ENCODE results near the gene HOPX.
"Not testable (repeated sequence)": the region's sequence is repeated elsewhere in the genome, so short reads cannot be mapped to it uniquely, and the experiment has no call there.

HOPX gene

DNA sequence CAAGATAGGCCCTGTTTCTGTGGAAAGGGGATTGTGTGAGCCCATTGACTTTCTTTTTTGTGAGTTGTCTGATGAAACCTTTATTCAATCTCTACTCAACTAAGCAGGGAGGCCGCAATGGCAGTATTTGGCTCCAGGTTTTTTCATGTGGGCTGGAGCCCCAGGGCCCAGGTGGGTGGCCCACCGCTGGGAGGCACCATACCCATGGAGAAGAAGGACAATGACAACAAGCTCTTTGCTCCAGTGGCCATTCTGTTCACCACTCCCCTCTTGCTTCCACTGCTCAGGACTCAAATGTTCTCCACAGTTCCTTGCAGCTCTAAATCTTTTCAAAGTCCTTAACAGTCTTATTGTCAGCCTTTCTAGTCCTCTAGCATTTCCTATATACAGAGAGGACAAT, 54.1 kb downstream of the HOPX start:
- no peak for DNase-seq (ENCODE audit: low read depth in 2 of 2)

GRCh38 chr4:56626420-56626819, 54.7 kb downstream of the HOPX start:
- no peak for DNase-seq (ENCODE audit: low read depth in 2 of 2)

DNA sequence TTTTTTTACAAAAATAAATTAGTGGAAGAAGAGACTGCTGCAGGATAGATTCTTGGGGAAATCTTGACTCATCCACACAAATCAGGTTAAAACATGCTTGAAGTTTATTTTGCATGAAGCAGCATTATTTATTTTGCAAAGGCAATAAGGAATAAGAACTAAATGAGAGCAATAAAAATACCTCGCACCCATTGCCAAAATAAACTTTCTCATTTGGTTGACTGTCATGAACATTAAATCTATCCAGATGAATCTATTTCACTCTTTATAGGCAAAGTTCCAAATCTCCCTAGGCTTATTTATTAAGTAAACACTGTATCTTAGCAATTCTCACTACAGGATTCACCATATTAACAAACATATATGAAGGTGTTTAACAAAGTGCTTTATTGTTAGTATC, 58.9 kb downstream of the HOPX start:
- DNase-seq (ENCODE audit: low read depth in 2 of 2) = no peak

- DNase-seq (ENCODE audit: low read depth in 2 of 2) = no peak
Measured at GRCh38 chr4:56619816-56620215, 61.3 kb downstream of the HOPX start.

GRCh38 chr4:56619160-56619559, 61.9 kb downstream of the HOPX start:
- DNase-seq (ENCODE audit: low read depth in 2 of 2) = no peak

GRCh38 chr4:56618734-56619133, 62.4 kb downstream of the HOPX start:
- DNase-seq (ENCODE audit: low read depth in 2 of 2) = no peak

- DNase-seq (ENCODE audit: low read depth in 2 of 2) = no peak
Measured at GRCh38 chr4:56613101-56613862, 67.8 kb downstream of the HOPX start.

GRCh38 chr4:56612282-56612681, 68.8 kb downstream of the HOPX start:
- no peak for DNase-seq (ENCODE audit: low read depth in 2 of 2)

- DNase-seq (ENCODE audit: low read depth in 2 of 2) = no peak
Measured at GRCh38 chr4:56611501-56611900, 69.6 kb downstream of the HOPX start.

DNA sequence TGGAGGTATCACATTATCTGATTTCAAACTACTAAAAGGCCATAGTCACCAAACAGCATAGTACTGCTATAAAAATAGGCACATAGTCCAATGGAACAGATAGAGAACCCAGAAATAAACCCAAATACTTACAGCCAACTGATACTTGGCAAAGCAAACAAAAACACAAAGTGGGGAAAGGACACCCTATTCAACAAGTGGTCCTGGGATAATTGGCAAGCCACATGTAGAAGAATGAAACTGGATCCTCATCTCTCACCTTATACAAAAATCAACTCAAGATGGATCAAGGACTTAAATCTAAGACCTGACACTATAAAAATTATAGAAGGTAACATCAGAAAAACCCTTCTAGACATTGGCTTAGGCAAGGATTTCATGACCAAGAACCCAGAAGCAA, 70.9 kb downstream of the HOPX start:
- not testable (repeated sequence) for DNase-seq (ENCODE audit: low read depth in 2 of 2)

GRCh38 chr4:56607926-56608325, 73.2 kb downstream of the HOPX start:
- no peak for DNase-seq (ENCODE audit: low read depth in 2 of 2)

DNA sequence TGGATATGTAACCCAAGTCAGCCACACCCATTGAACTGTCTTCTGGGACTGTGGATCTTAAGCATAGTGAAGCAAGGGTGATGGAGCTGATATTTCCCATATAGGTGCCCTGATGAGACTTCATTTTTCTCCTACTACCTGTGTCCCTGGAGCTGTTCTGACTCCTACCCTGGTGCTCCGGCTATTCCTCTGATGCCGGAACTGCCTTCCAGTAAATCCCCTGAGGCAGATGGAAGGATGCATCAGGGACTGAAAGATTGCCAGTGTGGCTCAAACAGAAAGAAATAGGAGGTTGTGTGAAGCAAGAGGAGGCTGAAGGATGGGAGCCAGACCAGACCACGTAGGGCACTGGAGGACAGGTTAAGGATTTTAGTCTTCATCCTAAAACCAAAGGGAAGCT, 74.7 kb downstream of the HOPX start:
- no peak for DNase-seq (ENCODE audit: low read depth in 2 of 2)

GRCh38 chr4:56605464-56605863, 75.6 kb downstream of the HOPX start:
- not testable (repeated sequence) for DNase-seq (ENCODE audit: low read depth in 2 of 2)

- DNase-seq (ENCODE audit: low read depth in 2 of 2) = no peak
Measured at GRCh38 chr4:56603297-56603696, 77.8 kb downstream of the HOPX start.
